CD4-positive, alpha-beta T cell treated with Interleukin-15 for 1 hour (primary cell): ENCODE results near the gene DHRS7C.

Source experiments
- DNase-seq: peaks from one replicate; pipeline ENCODE4 v3.0.0-alpha.2; 2020

The DHRS7C gene

GRCh38 chr17:9760266-9760665 is 31.1 kb downstream of the DHRS7C start:
- no peak for DNase-seq

GRCh38 chr17:9755083-9755482 is 36.3 kb downstream of the DHRS7C start:
- DNase-seq: no peak

GRCh38 chr17:9750524-9750923 is 40.9 kb downstream of the DHRS7C start:
- no peak for DNase-seq

GRCh38 chr17:9729735-9730420 is 61.5 kb downstream of the DHRS7C start:
- no peak for DNase-seq

GRCh38 chr17:9729034-9729650 is 62.2 kb downstream of the DHRS7C start:
- DNase-seq: no peak

- DNase-seq: no peak
Observed at GRCh38 chr17:9728564-9728963, 62.8 kb downstream of the DHRS7C start.

- no peak for DNase-seq
Observed at GRCh38 chr17:9728005-9728404, 63.4 kb downstream of the DHRS7C start.

- no peak for DNase-seq
Observed at GRCh38 chr17:9726291-9726690, 65.1 kb downstream of the DHRS7C start.

- DNase-seq: no peak
Observed at GRCh38 chr17:9725575-9725974, 65.8 kb downstream of the DHRS7C start.
